ENCODE measurements around the gene FAM20C. TPM values are rescaled to one million over a fixed set of nuclear protein-coding genes. Genes with fewer than 3 reads are reported as not detected.

Gene FAM20C
- total and polyA plus RNA-seq, 7 donors: 3.0 to 51.3 (median 21.0) TPM

DNA sequence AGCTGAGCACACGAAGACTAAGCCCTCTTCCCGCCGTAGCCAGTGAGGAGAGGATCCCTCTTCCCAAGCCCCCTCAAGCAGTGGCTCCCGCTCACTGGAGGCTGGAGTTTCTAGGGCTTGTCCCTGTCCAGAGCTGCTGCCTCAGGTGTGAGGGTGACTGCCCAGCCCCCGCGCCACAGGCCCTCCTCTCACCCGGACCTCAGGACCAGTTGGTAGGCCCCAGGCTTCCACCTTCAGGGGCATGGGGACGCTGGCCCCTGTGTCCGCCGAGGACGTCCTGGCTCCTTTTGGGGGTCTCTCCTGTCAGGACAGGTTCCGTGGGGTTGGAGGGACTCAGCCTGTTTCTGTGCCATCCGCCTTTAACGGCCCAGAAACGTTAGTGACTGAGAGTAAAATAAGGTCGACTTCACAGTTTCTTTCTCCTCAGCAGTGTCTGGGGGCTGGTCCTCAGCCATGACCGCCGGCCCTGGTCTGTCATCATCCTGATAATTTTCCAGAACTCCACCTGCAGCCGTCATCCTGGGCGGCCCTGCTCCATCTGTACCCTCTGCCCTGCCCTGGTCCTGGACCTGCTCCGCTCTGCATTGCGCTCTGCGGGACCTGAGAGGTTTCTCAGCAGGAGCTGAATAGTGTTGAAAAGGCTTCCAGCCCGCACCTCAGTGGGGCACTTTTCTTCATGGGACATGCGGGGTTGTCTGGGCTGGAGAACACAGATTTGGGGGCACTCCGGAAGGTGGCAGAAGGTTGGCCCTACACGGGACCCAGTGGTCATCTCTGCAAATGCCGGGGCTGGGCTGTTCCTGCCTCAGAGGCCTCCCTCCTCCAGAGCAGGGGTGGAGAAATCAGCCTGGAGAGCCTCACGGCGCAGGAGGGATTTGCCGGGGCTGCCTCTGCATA lies 36.0 kb upstream of the FAM20C start:
- Histone ChIP-seq H3K27me3 (peaks cover 0 to 3% (median 0%) of the 10 kb centered on the region in 3 donors), H3K36me3 (no peaks in the 10 kb centered on the region), H3K4me1 (peaks cover 0 to 13% (median 3%) of the 10 kb centered on the region in 4 donors), H3K4me3 (no peak overlapping the region), H3K27ac (no peak overlapping the region), H3K9me3 (no peaks in the 10 kb centered on the region)
- intact Hi-C loops (cut with DNase I): no loop called here
- 89 to 92% methylated on average over 31 of the region's 31 CpGs for WGBS, 2 donors
- TF ChIP-seq POLR2A (IDR thresholded peaks at IDR 0.05) (no peak), EP300 (IDR thresholded peaks at IDR 0.05) (no peak), POLR2AphosphoS5 (IDR thresholded peaks at IDR 0.05) (no peak)
- TF ChIP-seq, protein P1, sequence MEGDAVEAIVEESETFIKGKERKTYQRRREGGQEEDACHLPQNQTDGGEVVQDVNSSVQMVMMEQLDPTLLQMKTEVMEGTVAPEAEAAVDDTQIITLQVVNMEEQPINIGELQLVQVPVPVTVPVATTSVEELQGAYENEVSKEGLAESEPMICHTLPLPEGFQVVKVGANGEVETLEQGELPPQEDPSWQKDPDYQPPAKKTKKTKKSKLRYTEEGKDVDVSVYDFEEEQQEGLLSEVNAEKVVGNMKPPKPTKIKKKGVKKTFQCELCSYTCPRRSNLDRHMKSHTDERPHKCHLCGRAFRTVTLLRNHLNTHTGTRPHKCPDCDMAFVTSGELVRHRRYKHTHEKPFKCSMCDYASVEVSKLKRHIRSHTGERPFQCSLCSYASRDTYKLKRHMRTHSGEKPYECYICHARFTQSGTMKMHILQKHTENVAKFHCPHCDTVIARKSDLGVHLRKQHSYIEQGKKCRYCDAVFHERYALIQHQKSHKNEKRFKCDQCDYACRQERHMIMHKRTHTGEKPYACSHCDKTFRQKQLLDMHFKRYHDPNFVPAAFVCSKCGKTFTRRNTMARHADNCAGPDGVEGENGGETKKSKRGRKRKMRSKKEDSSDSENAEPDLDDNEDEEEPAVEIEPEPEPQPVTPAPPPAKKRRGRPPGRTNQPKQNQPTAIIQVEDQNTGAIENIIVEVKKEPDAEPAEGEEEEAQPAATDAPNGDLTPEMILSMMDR (IDR thresholded peaks at IDR 0.05): no peak
- DNase-seq: no peak

DNA sequence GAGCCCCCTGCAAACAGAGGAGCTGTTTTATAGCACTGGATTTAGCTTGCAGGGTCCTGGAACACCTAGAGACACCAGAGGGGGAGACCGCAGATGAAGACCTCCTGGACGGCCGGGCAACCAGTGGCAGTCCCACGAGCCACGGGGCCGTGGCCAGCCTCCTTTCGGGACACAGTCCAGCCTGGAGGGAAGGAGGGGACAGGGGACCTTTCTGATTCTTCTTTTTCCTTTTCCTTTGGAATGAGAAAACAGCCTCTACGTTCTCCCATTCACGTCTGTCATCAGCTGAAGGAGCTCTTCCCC lies 35.4 kb upstream of the FAM20C start:
- Histone ChIP-seq H3K4me1 (peaks cover 0 to 13% (median 3%) of the 10 kb centered on the region in 4 donors), H3K36me3 (no peaks in the 10 kb centered on the region), H3K9me3 (no peaks in the 10 kb centered on the region), H3K4me3 (no peak overlapping the region), H3K27me3 (peaks cover 0 to 3% (median 0%) of the 10 kb centered on the region in 3 donors), H3K27ac (no peak overlapping the region)
- DNase-seq: no peak
- TF ChIP-seq POLR2AphosphoS5 (IDR thresholded peaks at IDR 0.05) (no peak), EP300 (IDR thresholded peaks at IDR 0.05) (no peak), POLR2A (IDR thresholded peaks at IDR 0.05) (no peak)
- TF ChIP-seq, protein P1 (IDR thresholded peaks at IDR 0.05): no peak
- intact Hi-C loops (cut with DNase I): no loop called here
- WGBS, 2 donors: 91 to 92% methylated on average over 9 of the region's 9 CpGs

DNA sequence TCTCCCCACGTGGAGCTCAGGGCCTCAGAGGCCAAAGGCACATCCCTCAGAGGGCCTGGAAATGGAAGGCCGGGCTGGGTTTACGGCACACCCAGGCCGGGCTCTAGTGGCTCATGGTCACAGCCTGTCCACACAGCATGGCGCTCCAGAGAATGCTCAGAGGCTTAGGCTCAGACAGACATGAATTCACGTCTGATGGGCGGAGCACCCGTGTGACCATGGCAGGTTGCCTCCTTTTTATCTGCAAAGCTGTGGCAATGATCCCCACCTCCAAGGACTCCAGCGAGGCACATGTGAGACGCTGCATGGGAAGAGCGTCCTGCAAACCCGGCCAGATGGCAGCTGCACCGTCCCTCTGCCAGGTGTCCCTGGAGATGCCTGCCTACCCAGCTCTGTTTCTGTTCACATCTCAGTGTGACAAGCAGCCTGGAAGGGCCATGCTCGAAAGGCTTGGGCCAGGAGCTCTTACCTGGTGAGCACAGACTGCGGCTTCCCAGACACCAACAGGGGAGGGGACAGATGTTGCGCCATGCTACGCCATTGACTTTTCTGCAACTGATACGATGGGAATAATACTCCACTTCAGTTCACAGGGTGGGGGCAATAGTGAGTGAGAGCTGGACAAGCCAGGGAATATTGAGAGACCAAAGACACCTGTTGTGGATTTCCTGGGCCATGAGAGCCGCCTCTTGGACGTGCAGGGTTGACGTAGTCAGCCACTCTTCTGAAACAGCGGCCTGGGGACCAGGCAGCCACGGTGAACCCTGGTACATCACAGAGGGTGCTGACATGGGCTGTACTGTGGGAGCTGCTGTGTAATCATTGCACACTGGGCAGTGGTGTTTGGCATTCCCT lies 34.4 kb upstream of the FAM20C start:
- intact Hi-C loops (cut with DNase I): no loop called here
- no peak for DNase-seq
- Histone ChIP-seq H3K27me3 (peaks cover 0 to 3% (median 0%) of the 10 kb centered on the region in 3 donors), H3K36me3 (no peaks in the 10 kb centered on the region), H3K27ac (no peak overlapping the region), H3K4me3 (no peak overlapping the region), H3K4me1 (peaks cover 0 to 17% (median 3%) of the 10 kb centered on the region in 4 donors), H3K9me3 (no peaks in the 10 kb centered on the region)
- TF ChIP-seq EP300 (IDR thresholded peaks at IDR 0.05) (no peak), POLR2AphosphoS5 (IDR thresholded peaks at IDR 0.05) (no peak), POLR2A (IDR thresholded peaks at IDR 0.05) (no peak)
- TF ChIP-seq, protein P1 (IDR thresholded peaks at IDR 0.05): no peak
- 93% methylated on average over 23 of the region's 23 CpGs for WGBS, 2 donors

DNA sequence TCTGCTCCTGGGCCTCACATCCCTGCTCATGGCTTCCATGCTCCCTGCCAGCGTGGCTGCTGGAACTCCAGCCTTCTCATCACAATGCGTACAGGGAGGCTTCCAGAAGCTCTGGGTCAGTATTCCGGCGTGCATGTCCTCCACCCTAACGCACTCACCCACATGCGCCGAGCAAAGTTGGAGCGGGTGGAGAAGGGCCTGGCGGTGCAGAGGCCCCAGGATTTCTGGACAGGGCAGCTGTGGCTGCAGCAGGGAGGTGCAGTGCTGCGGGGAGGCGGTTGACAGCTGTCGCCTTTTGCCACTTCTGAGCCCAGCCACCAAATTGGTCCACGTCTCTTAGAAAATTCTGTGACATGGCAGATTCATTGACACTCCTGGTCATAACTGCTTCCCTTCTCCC lies 33.6 kb upstream of the FAM20C start:
- no peaks in the 10 kb centered on the region for H3K9me3 ChIP-seq
- H3K27me3 ChIP-seq: peaks cover 0 to 3% (median 0%) of the 10 kb centered on the region in 3 donors
- H3K4me1 ChIP-seq: peaks cover 0 to 20% (median 3%) of the 10 kb centered on the region in 4 donors
- no peak overlapping the region for H3K4me3 ChIP-seq
- whole genome bisulfite sequencing, 2 donors: 89 to 91% methylated on average over 13 of the region's 13 CpGs
- DNase-seq: no peak
- TF ChIP-seq, protein P1 (IDR thresholded peaks at IDR 0.05): no peak
- TF ChIP-seq EP300 (IDR thresholded peaks at IDR 0.05) (no peak), POLR2A (IDR thresholded peaks at IDR 0.05) (no peak), POLR2AphosphoS5 (IDR thresholded peaks at IDR 0.05) (no peak)
- no peaks in the 10 kb centered on the region for H3K36me3 ChIP-seq
- intact Hi-C loops (cut with DNase I): no loop called here
- no peak overlapping the region for H3K27ac ChIP-seq
